Activated naive CD8-positive, alpha-beta T cell treated with anti-CD3 and anti-CD28 coated beads, Interleukin-2, amount 10 ng/mL, durations not matched to agents 7 days and 5 days (primary cell): ENCODE measurements around the gene AHNAK. TPM values are rescaled to one million over a fixed set of nuclear protein-coding genes. Genes with fewer than 3 reads are reported as not detected.
A peak's percentile ranks its signal among the peaks of the same experiment; 100 is the strongest.
"Not testable (repeated sequence)": the region's sequence is repeated elsewhere in the genome, so short reads cannot be mapped to it uniquely, and the experiment has no call there.

ENCODE experiments used
- ATAC-seq: fragments of 150-1000 bp; cut with Tn5 transposase; one replicate; pipeline ENCODE4 v1.10.0; 2021; ENCODE audit warnings: low read depth, moderate library complexity
- POLR2A ChIA-PET: fragments of 350-600 bp; sonication (Branson Sonifier 250); formaldehyde crosslinking; loops from one replicate; lab custom pipeline; 2021; ENCODE audit warnings: antibody characterized with exemption; lab: Charles Lee
- DNase-seq: peaks from one replicate; pipeline ENCODE4 v3.0.0; 2021
- H3K27ac Mint-ChIP-seq: one replicate; pipeline ENCODE4 v1.8.0; 2022; ENCODE audit warnings: mild to moderate bottlenecking, mixed read lengths
- H3K27me3 Mint-ChIP-seq: one replicate; pipeline ENCODE4 v1.8.0; 2022; ENCODE audit warnings: mild to moderate bottlenecking, moderate library complexity, mixed read lengths
- H3K36me3 Mint-ChIP-seq: one replicate; pipeline ENCODE4 v1.8.0; 2021; ENCODE audit warnings: mild to moderate bottlenecking, mixed read lengths
- H3K4me1 Mint-ChIP-seq: one replicate; pipeline ENCODE4 v1.8.0; 2021; ENCODE audit warnings: mixed read lengths
- H3K4me3 Mint-ChIP-seq: one replicate; pipeline ENCODE4 v1.8.0; 2022; ENCODE audit warnings: mild to moderate bottlenecking, moderate library complexity, mixed read lengths
- H3K9me3 Mint-ChIP-seq: one replicate; pipeline ENCODE4 v1.8.0; 2021; ENCODE audit warnings: mixed read lengths
- total RNA-seq, 2 experiments: library from RNA; stranded (reverse); gene quantifications; one replicate each; pipeline ENCODE4 v1.2.3, GENCODE V29; 2021

Gene AHNAK
- total RNA-seq, 2 experiments from 2014 or later, result 278 to 344 TPM

DNA sequence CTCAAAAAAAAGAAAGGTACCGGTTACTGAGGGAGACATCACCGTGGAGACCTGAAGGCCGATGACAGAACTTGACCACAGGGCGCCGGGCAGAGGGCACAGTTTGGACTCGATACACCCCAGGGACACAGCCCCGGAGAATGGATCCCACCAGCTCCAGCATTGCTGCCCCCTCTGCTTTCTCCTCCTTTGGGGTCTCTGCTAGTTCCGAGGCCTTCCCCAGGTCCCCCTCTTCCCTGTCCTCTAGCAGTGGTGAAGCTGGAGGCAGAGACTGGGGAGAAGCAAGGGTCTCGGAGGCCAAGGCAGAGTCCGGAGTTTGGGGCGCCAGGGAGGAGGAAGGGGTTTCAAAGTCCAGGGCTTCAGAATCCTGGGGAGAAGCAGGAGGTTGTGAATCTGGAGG is 31.9 kb upstream of the AHNAK start:
- no peak overlapping the region for H3K27ac Mint-ChIP-seq
- ATAC-seq, result no peak

DNA sequence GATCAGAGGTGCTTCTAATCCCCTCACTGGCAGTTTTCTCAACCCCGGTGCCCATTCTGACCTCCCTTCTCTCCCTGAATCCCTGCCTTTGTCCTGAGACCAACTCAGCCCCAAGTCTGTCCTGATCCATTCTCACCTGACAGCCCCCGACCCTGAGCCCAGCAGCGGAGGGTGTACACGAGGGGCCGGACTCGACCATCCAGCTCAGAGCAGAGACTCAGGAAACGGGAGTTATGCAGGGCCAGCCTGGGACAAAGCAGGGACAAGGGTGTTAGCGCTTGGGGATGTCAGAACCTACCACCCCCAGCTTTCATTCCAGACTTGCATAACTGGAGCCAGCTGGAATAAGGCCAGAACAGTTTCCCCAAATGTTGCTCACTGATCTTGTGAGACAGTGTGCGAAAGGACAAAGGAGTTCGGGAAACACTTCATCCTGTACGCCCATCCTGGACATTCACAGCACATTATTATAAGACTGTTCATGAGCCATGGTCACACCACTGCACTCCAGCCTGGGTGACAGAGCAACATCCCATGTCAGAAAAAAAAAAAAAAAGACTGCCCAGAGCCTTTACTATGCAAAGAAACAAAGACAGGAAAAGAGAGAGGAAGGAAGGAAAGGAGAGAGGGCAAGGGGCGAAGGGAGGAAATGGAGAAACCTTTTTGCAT is 30.6 kb upstream of the AHNAK start:
- H3K4me1 Mint-ChIP-seq, result peaks cover 23% of the 10 kb centered on the region
- DNase-seq (no peak), ATAC-seq (no peak)
- no peaks in the 10 kb centered on the region for H3K27me3 Mint-ChIP-seq
- no peak overlapping the region for H3K27ac Mint-ChIP-seq
- no peak overlapping the region for H3K4me3 Mint-ChIP-seq
- POLR2A ChIA-PET, result interaction anchor here (0.7 to 4.8 kb wide), 4 partner anchors 14 to 278 kb away, joined by 3 to 35 read pairs (median 4); partner anchors contain the start of genes MTA2 and TUT1
- no peaks in the 10 kb centered on the region for H3K9me3 Mint-ChIP-seq
- H3K36me3 Mint-ChIP-seq, result peaks cover 28% of the 10 kb centered on the region

More for the DNA sequence above, 31.9 kb upstream of the AHNAK start:
- POLR2A ChIA-PET, result interaction anchor here (4.8 kb wide), 1 partner anchor 13 kb away, joined by 35 read pairs; the partner anchor contains the start of gene TUT1
- Mint-ChIP-seq H3K4me1 (peaks cover 13% of the 10 kb centered on the region), H3K36me3 (peaks cover 15% of the 10 kb centered on the region), H3K27me3 (no peaks in the 10 kb centered on the region), H3K4me3 (no peak overlapping the region), H3K9me3 (no peaks in the 10 kb centered on the region)
- DNase-seq, result no peak

- no peaks in the 10 kb centered on the region for H3K9me3 Mint-ChIP-seq
- no peaks in the 10 kb centered on the region for H3K27me3 Mint-ChIP-seq
- no peak for DNase-seq
- peaks cover 37% of the 10 kb centered on the region for H3K36me3 Mint-ChIP-seq
- POLR2A ChIA-PET, result interaction anchor here (0.6 to 2.3 kb wide), 4 partner anchors 9 to 151 kb away, joined by 3 to 23 read pairs (median 6); partner anchors contain the start of genes HNRNPUL2 and TUT1
- peak overlapping the region; percentile 44 for H3K27ac Mint-ChIP-seq
- no peak for ATAC-seq
- peak overlapping the region; percentile 99 for H3K4me3 Mint-ChIP-seq
- peaks cover 34% of the 10 kb centered on the region for H3K4me1 Mint-ChIP-seq
These were observed 29.2 kb upstream of the AHNAK start for GRCh38 chr11:62575837-62576236.

DNA sequence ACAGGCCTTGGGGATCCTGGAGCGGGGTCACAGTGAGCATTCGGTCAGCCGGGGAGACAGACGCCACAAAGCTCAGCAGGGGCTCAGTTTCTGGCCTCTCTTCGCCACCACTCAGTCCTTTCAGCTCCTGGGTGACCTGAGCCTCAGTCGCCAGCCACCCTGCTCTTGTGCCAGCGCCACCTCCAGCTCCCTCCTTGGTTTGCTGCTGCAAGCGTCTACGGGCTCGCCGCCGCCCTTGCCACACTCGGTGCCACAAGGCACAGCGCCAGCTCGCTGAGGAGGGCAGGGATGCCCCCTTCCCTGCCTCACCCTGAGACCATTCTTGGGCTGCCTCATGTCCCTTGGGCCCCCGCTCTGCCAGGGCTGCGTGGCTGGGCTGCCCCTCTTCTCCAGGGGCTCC is 28.6 kb upstream of the AHNAK start:
- Mint-ChIP-seq H3K27ac (peak overlapping the region; percentile 95), H3K4me1 (peaks cover 38% of the 10 kb centered on the region), H3K36me3 (peaks cover 40% of the 10 kb centered on the region), H3K9me3 (no peaks in the 10 kb centered on the region), H3K4me3 (peak overlapping the region; percentile 99), H3K27me3 (no peaks in the 10 kb centered on the region)
- DNase-seq, result no peak
- no peak for ATAC-seq
- POLR2A ChIA-PET, result interaction anchor here (0.8 to 3.3 kb wide), 11 partner anchors 9 to 281 kb away, joined by 3 to 68 read pairs (median 10); partner anchors contain the start of genes B3GAT3, C11orf98, CSKMT and HNRNPUL2

GRCh38 chr11:62574363-62575071 is 27.9 kb upstream of the AHNAK start:
- POLR2A ChIA-PET, result interaction anchor here (0.7 to 3.3 kb wide), 31 partner anchors 10 to 307 kb away, joined by 3 to 68 read pairs (median 7); partner anchors contain the start of genes AHNAK, B3GAT3, C11orf98 and CSKMT
- peak; percentile 10 for ATAC-seq
- Mint-ChIP-seq H3K9me3 (no peaks in the 10 kb centered on the region), H3K4me3 (peak overlapping the region; percentile 99), H3K36me3 (peaks cover 42% of the 10 kb centered on the region), H3K27ac (peak overlapping the region; percentile 95), H3K27me3 (no peaks in the 10 kb centered on the region), H3K4me1 (peaks cover 41% of the 10 kb centered on the region)
- peak; percentile 41 for DNase-seq

DNA sequence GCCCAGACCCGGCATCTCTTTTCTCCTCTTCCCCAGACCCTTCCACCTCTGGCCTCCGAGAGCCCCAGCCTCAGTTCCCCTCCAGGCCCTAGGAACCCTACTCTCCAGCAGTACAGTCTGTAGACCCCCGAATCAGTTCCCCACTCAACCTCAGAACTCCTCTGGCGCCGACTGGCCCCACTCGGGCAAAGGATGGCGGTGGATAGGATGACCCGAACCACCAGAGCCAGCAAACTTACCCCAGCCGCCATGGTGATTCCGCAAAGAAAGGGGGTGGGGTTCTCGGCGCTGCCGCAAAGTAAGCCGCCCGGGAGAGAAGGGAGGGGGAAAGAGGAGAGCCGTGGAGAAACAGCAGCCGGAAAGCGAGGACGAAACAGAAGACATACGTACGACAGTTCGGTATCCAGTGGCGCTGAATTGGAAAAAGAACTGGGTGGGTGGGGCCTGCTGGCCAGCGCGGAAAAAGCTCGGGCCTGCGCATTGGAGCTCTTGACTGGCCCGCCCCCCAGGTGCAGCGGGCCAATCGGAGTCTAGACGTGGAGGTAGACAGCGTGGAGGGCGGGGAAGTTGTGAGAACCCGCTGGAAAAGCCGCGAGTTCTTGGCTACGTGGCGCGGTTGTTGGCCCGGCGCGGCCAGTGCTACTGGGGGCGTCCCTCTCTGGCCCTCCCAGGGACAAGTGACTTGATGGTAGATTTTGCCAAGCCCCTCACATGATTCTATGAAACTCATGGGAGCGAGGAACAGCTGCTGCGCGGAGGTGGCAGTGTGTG is 27.2 kb upstream of the AHNAK start, which contains the start of gene EEF1G:
Gene EEF1G (minus strand): TSS at position 300 of the 771 bp plus-strand sequence. CDS start 49 bp downstream, at position 251.
- Mint-ChIP-seq H3K4me1 (peaks cover 41% of the 10 kb centered on the region), H3K4me3 (peak within 1 kb of the TSS; percentile 99), H3K36me3 (peaks cover 42% of the 10 kb centered on the region), H3K27ac (peak within 1 kb of the TSS; percentile 95), H3K27me3 (no peaks in the 10 kb centered on the region), H3K9me3 (no peaks in the 10 kb centered on the region)
- DNase-seq (peak; percentile 94), ATAC-seq (peak; percentile 95)
- POLR2A ChIA-PET, result interaction anchor here (0.6 to 3.3 kb wide), 33 partner anchors 9 to 307 kb away, joined by 3 to 68 read pairs (median 6); partner anchors contain the start of genes AHNAK, B3GAT3, C11orf98 and CSKMT

DNA sequence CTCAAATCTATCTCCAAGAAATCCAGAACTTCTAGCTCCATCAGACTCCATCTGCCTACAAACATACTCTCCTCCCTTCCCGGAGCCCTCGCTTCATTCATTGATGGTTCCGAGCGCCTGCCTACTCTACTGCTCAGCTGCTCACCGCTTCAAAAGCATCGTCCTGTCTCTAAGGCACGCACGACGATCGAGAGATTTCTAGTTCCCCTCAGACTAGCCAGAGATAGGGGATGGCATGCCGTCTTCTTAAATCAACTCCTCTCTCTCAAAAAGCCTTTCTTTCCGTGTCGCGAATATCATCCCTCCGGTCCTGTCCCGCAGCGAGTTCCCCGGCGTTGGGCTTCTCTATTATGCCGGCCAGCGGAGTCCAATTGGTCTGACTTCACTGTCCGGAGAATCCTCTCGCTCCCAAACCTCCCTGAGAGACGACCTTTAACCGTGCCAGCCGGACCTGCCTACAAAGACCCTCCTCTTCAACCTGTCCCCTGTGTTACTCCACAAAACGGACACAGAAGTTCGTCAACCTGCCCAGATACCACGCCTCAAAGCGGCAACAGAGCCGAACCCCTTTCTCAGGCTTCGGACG is 26.5 kb upstream of the AHNAK start:
- POLR2A ChIA-PET, result interaction anchor here (0.6 to 3.3 kb wide), 32 partner anchors 8 to 308 kb away, joined by 3 to 68 read pairs (median 6); partner anchors contain the start of genes AHNAK, B3GAT3, C11orf98 and CSKMT
- peak overlapping the region; percentile 99 for H3K4me3 Mint-ChIP-seq
- DNase-seq (no peak), ATAC-seq (no peak)
- H3K4me1 Mint-ChIP-seq, result peaks cover 41% of the 10 kb centered on the region
- peak overlapping the region; percentile 95 for H3K27ac Mint-ChIP-seq
- H3K9me3 Mint-ChIP-seq, result no peaks in the 10 kb centered on the region
- no peaks in the 10 kb centered on the region for H3K27me3 Mint-ChIP-seq
- peaks cover 39% of the 10 kb centered on the region for H3K36me3 Mint-ChIP-seq

DNA sequence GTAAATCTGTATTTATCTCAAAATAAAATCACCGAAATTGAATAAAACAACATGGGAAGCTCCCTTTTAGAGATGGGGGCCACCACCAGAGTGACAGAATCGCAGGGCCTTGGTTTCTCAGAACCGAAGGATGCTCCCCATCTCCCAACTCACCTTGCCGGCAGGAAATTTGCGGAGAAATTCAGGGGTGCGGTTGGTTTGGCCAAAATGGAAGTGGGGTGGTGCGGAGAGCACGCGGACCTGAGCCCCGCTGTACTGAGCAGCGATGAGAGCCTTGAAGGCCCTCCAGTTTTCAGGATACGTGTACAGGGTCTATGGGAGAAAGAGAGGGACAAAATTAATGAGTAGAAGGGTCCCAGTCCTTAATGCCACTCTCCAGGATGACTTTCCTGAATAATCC is 25.8 kb upstream of the AHNAK start:
- H3K27me3 Mint-ChIP-seq, result no peaks in the 10 kb centered on the region
- peak overlapping the region; percentile 99 for H3K4me3 Mint-ChIP-seq
- DNase-seq, result no peak
- ATAC-seq, result no peak
- H3K9me3 Mint-ChIP-seq, result no peaks in the 10 kb centered on the region
- H3K27ac Mint-ChIP-seq, result peak overlapping the region; percentile 95
- peaks cover 40% of the 10 kb centered on the region for H3K36me3 Mint-ChIP-seq
- POLR2A ChIA-PET, result interaction anchor here (0.7 to 3.3 kb wide), 6 partner anchors 15 to 178 kb away, joined by 3 to 68 read pairs (median 4); partner anchors contain the start of gene TUT1
- H3K4me1 Mint-ChIP-seq, result peaks cover 42% of the 10 kb centered on the region

DNA sequence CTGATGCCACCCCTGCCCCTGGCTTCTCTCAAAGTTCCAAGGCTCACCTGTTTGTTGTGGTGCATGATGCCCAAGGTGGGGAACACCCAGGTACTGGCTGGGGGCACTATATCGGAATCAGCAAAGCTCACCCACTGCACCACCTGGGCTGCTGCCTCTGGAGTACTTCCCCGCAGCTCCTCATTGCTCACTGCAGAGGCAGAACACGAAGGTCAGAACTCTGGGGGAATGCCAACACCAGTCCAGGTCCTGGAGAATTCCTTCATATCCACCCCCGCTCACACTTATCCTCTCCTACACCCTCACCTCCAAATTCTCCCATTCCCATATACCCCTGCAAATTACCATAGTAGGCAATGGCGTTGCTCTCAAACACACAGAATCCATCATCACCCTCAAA is 24.9 kb upstream of the AHNAK start:
- H3K27me3 Mint-ChIP-seq, ATAC-seq, H3K27ac Mint-ChIP-seq, H3K9me3 Mint-ChIP-seq, DNase-seq, POLR2A ChIA-PET: not testable (repeated sequence)
- peaks cover 46% of the 10 kb centered on the region for H3K4me1 Mint-ChIP-seq
- H3K36me3 Mint-ChIP-seq, result peaks cover 47% of the 10 kb centered on the region
- H3K4me3 Mint-ChIP-seq, result peak overlapping the region; percentile 8

DNA sequence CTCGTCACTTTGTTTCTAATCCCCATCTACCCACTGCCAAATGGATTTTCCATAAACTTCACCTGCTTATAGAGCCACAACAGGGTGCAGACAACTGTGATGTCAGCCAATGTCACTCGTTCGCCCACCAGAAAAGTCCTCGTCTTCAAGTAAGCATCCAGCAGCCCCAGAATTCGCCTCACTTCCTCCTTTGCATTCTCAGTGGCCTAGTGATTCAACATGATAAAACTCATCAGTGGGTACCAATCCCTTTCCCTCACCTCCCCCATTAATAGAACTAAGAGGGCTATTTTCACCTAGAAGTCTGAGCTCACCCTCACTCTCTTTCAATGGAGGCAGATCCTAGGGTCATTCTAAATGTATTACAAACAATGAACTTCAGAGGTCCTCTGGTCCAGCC is 24.3 kb upstream of the AHNAK start:
- peaks cover 50% of the 10 kb centered on the region for H3K36me3 Mint-ChIP-seq
- DNase-seq, H3K27me3 Mint-ChIP-seq, ATAC-seq, H3K9me3 Mint-ChIP-seq: not testable (repeated sequence)
- H3K4me3 Mint-ChIP-seq, result peak overlapping the region; percentile 8
- H3K4me1 Mint-ChIP-seq, result peaks cover 50% of the 10 kb centered on the region
- peak overlapping the region; percentile 64 for H3K27ac Mint-ChIP-seq
- POLR2A ChIA-PET, result interaction anchor here (1.7 kb wide), 1 partner anchor 21 kb away, joined by 7 read pairs; the partner anchor contains the start of gene TUT1

DNA sequence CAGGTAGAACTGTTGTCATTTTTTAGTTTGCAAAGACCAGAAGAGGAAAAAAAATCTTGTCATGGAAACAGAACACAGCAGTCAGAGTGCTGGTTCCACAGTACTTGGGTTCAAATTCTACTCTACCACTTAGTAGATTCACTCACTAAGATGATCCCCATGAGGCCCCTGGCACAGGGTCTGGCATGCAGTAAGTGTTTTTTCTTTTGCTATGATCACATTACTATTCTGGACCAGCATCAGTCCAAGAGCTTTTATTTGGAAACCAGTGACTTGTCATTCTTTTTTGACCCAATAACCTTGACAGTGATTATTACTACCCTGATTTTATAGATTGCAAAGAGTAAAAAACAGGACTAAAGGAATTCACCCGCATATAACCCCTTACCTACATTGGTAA is 23.0 kb upstream of the AHNAK start:
- no peak for DNase-seq
- Mint-ChIP-seq H3K4me3 (no peak overlapping the region), H3K27ac (no peak overlapping the region), H3K9me3 (no peaks in the 10 kb centered on the region), H3K36me3 (peaks cover 51% of the 10 kb centered on the region), H3K27me3 (no peaks in the 10 kb centered on the region), H3K4me1 (peaks cover 47% of the 10 kb centered on the region)
- POLR2A ChIA-PET, result interaction anchor here (1.4 to 1.7 kb wide), 4 partner anchors 11 to 286 kb away, joined by 4 to 7 read pairs (median 5); partner anchors contain the start of gene TUT1
- no peak for ATAC-seq
